Measurements from ENCODE around the gene SRRM1. TPM values are rescaled to one million over a fixed set of nuclear protein-coding genes. Genes with fewer than 3 reads are reported as not detected.

Gene SRRM1
- total and polyA plus RNA-seq, 7 donors: 19.2 to 171 (median 81.5) TPM

GRCh38 chr1:24707687-24708086, 64.6 kb downstream of the SRRM1 start:
- WGBS, 2 donors: 84 to 87% methylated on average over 4 of the region's 4 CpGs

GRCh38 chr1:24708938-24709337, 65.8 kb downstream of the SRRM1 start:
- Histone ChIP-seq H3K27ac (no peak overlapping the region), H3K4me3 (no peak overlapping the region), H3K36me3 (no peaks in the 10 kb centered on the region), H3K9me3 (no peaks in the 10 kb centered on the region), H3K27me3 (no peaks in the 10 kb centered on the region), H3K4me1 (peaks cover 0 to 23% (median 13%) of the 10 kb centered on the region in 4 donors)
- intact Hi-C loops (cut with DNase I): no loop called here
- no peak for DNase-seq
- TF ChIP-seq EP300 (IDR thresholded peaks at IDR 0.05) (no peak), POLR2AphosphoS5 (IDR thresholded peaks at IDR 0.05) (no peak), POLR2A (IDR thresholded peaks at IDR 0.05) (no peak), CTCF (IDR thresholded peaks at IDR 0.05) (no peak)
- WGBS, 2 donors: 81% methylated on average over 4 of the region's 4 CpGs

More at GRCh38 chr1:24707687-24708086, 64.6 kb downstream of the SRRM1 start:
- TF ChIP-seq CTCF (IDR thresholded peaks at IDR 0.05): no peak
- TF ChIP-seq POLR2A (IDR thresholded peaks at IDR 0.05): no peak
- no peak for TF ChIP-seq EP300 (IDR thresholded peaks at IDR 0.05)
- no peak for TF ChIP-seq POLR2AphosphoS5 (IDR thresholded peaks at IDR 0.05)
- no peak for DNase-seq
- H3K27ac ChIP-seq: no peak overlapping the region
- intact Hi-C loops (cut with DNase I): no loop called here
- H3K9me3 ChIP-seq: no peaks in the 10 kb centered on the region
- peaks cover 0 to 18% (median 12%) of the 10 kb centered on the region in 4 donors for H3K4me1 ChIP-seq
- no peaks in the 10 kb centered on the region for H3K36me3 ChIP-seq
- H3K4me3 ChIP-seq: no peak overlapping the region
- no peaks in the 10 kb centered on the region for H3K27me3 ChIP-seq

- 84 to 86% methylated on average over 5 of the region's 5 CpGs for WGBS, 2 donors
- intact Hi-C loops (cut with DNase I): no loop called here
- peaks cover 0 to 16% (median 11%) of the 10 kb centered on the region in 4 donors for H3K4me1 ChIP-seq
Measured at GRCh38 chr1:24709791-24710441, 66.8 kb downstream of the SRRM1 start.

GRCh38 chr1:24711329-24711728, 68.2 kb downstream of the SRRM1 start:
- H3K4me1 ChIP-seq: peaks cover 0 to 7% (median 0%) of the 10 kb centered on the region in 4 donors
- H3K27me3 ChIP-seq: no peaks in the 10 kb centered on the region
- H3K9me3 ChIP-seq: no peaks in the 10 kb centered on the region
- DNase-seq: no peak
- WGBS, 2 donors: 93 to 97% methylated on average over 4 of the region's 4 CpGs
- TF ChIP-seq CTCF (IDR thresholded peaks at IDR 0.05) (no peak), POLR2A (IDR thresholded peaks at IDR 0.05) (no peak), EP300 (IDR thresholded peaks at IDR 0.05) (no peak), POLR2AphosphoS5 (IDR thresholded peaks at IDR 0.05) (no peak)
- intact Hi-C loops (cut with DNase I): no loop called here
- H3K36me3 ChIP-seq: no peaks in the 10 kb centered on the region
- no peak overlapping the region for H3K27ac ChIP-seq
- no peak overlapping the region for H3K4me3 ChIP-seq

More at GRCh38 chr1:24709791-24710441, 66.8 kb downstream of the SRRM1 start:
- no peaks in the 10 kb centered on the region for H3K9me3 ChIP-seq
- TF ChIP-seq POLR2A (IDR thresholded peaks at IDR 0.05): no peak
- TF ChIP-seq POLR2AphosphoS5 (IDR thresholded peaks at IDR 0.05): no peak
- no peak for TF ChIP-seq CTCF (IDR thresholded peaks at IDR 0.05)
- TF ChIP-seq EP300 (IDR thresholded peaks at IDR 0.05): no peak
- no peak for DNase-seq
- no peak overlapping the region for H3K27ac ChIP-seq
- no peaks in the 10 kb centered on the region for H3K27me3 ChIP-seq
- no peak overlapping the region for H3K4me3 ChIP-seq
- no peaks in the 10 kb centered on the region for H3K36me3 ChIP-seq

All from sigmoid colon (tissue), 7 donors.